ENCODE results near the gene ACAD10. TPM values are rescaled to one million over a fixed set of nuclear protein-coding genes. Genes with fewer than 3 reads are reported as not detected.

The ACAD10 gene
- total RNA-seq, 1 experiment from 2014 or later: 25.3 TPM

- RAD21 ChIA-PET (ENCODE audit: low non-redundant PET in 1 of 2, low total read pairs in 2 of 2, uncharacterized antibody in 2 of 2, unreplicated experiment in 2 of 2): interaction anchor here in 1 of 2 experiments (0.6 kb wide), 1 partner anchor 622 kb away, joined by 3 read pairs; no protein-coding TSS in a partner anchor
- 0 out of 2 replicates have a peak, but pooled peaks have one; percentile 49 for ATAC-seq
- no peaks in the 10 kb centered on the region for H3K79me2 ChIP-seq (ENCODE audit: insufficient read depth, low read length)
- no peak for DNase-seq (ENCODE audit: low read depth, low spot score)
- no peaks in the 10 kb centered on the region for H3K9me2 ChIP-seq (ENCODE audit: insufficient read depth)
- CTCF ChIA-PET: no interaction called here
- no TSS peak for BruUV-seq (replicated peaks)
- peaks cover 0 to 3% of the 10 kb centered on the region in 2 experiments; a peak in 1 of 4 replicates for H3K36me3 ChIP-seq (ENCODE audit: control insufficient read depth in 1 of 2, insufficient read depth in 2 of 2, low read length in 2 of 2)
- no peak overlapping the region for H3K9ac ChIP-seq (ENCODE audit: low read length)
- no peaks in the 10 kb centered on the region for H3K27me3 ChIP-seq (ENCODE audit: insufficient read depth, low read length)
- H3K27ac ChIP-seq (ENCODE audit: low read depth, low read length): no peak overlapping the region
- no peaks in the 10 kb centered on the region for H4K20me1 ChIP-seq (ENCODE audit: insufficient read depth)
- TF ChIP-seq CTCF (IDR thresholded peaks at IDR 0.05 in 2 of 3, conservative IDR thresholded peaks at IDR 0.05 in 1 of 3; ENCODE audit: borderline replicate concordance in 1 of 3, insufficient read depth in 1 of 3, low read depth in 2 of 3, low read length in 2 of 3): peak in 1 of 3 experiments; percentile 15; a peak in 1 of 6 replicates
- no peak for TF ChIP-seq EGR1 (IDR thresholded peaks at IDR 0.05; ENCODE audit: low read depth)
- intact Hi-C loops (cut with micrococcal nuclease): no loop called here
- H3K4me3 ChIP-seq (replicated peaks in 1 of 2; ENCODE audit: low read depth in 1 of 2, low read length in 2 of 2): no peak overlapping the region
- POLR2A ChIA-PET: no interaction called here
- no peak overlapping the region for H2AFZ ChIP-seq (ENCODE audit: low read depth, low read length, poor library complexity, severe bottlenecking)
- H3K9me3 ChIP-seq (ENCODE audit: control insufficient read depth in 1 of 2, insufficient read depth in 1 of 2, low read depth in 1 of 2, low read length in 2 of 2): no peaks in the 10 kb centered on the region
- no peak overlapping the region for H3K4me2 ChIP-seq (ENCODE audit: low read length)
- peaks cover 0 to 11% of the 10 kb centered on the region in 2 experiments; a peak in 2 of 4 replicates for H3K4me1 ChIP-seq (ENCODE audit: control insufficient read depth in 1 of 2, insufficient read depth in 2 of 2, low read length in 2 of 2)
These were observed 102.4 kb downstream of the ACAD10 start for GRCh38 chr12:111788178-111788654.

- Histone ChIP-seq H2AFZ (ENCODE audit: low read depth, low read length, poor library complexity, severe bottlenecking) (no peak overlapping the region), H3K9me3 (ENCODE audit: control insufficient read depth in 1 of 2, insufficient read depth in 1 of 2, low read depth in 1 of 2, low read length in 2 of 2) (no peaks in the 10 kb centered on the region), H3K4me3 (replicated peaks in 1 of 2; ENCODE audit: low read depth in 1 of 2, low read length in 2 of 2) (no peak overlapping the region), H3K9ac (ENCODE audit: low read length) (no peak overlapping the region), H3K79me2 (ENCODE audit: insufficient read depth, low read length) (no peaks in the 10 kb centered on the region), H3K4me1 (ENCODE audit: control insufficient read depth in 1 of 2, insufficient read depth in 2 of 2, low read length in 2 of 2) (peaks cover 0 to 11% of the 10 kb centered on the region in 2 experiments; a peak in 2 of 4 replicates), H3K4me2 (ENCODE audit: low read length) (no peak overlapping the region), H3K27ac (ENCODE audit: low read depth, low read length) (no peak overlapping the region), H3K9me2 (ENCODE audit: insufficient read depth) (no peaks in the 10 kb centered on the region), H3K36me3 (ENCODE audit: control insufficient read depth in 1 of 2, insufficient read depth in 2 of 2, low read length in 2 of 2) (peaks cover 0 to 3% of the 10 kb centered on the region in 2 experiments; a peak in 1 of 4 replicates), H4K20me1 (ENCODE audit: insufficient read depth) (no peaks in the 10 kb centered on the region), H3K27me3 (ENCODE audit: insufficient read depth, low read length) (no peaks in the 10 kb centered on the region)
- ATAC-seq (no peak), DNase-seq (ENCODE audit: low read depth, low spot score) (no peak)
- ChIA-PET CTCF (no interaction called here), RAD21 (ENCODE audit: low non-redundant PET in 1 of 2, low total read pairs in 2 of 2, uncharacterized antibody in 2 of 2, unreplicated experiment in 2 of 2) (no interaction called here), POLR2A (no interaction called here)
- intact Hi-C loops (cut with micrococcal nuclease): no loop called here
- BruUV-seq (replicated peaks): no TSS peak
- TF ChIP-seq ZNF274 (IDR thresholded peaks at IDR 0.05; ENCODE audit: low read depth, low read length): no peak
- TF ChIP-seq ELF1 (IDR thresholded peaks at IDR 0.05; ENCODE audit: borderline replicate concordance, low read depth): no peak
- no peak for TF ChIP-seq EZH2 (IDR thresholded peaks at IDR 0.05)
- TF ChIP-seq ZFX (IDR thresholded peaks at IDR 0.05): no peak
- TF ChIP-seq SIN3A (IDR thresholded peaks at IDR 0.05; ENCODE audit: low read depth): no peak
- TF ChIP-seq CBX3 (IDR thresholded peaks at IDR 0.05; ENCODE audit: low read depth): no peak
- TF ChIP-seq FOSL1 (IDR thresholded peaks at IDR 0.05; ENCODE audit: low read depth): no peak
- no peak for TF ChIP-seq SP1 (IDR thresholded peaks at IDR 0.05; ENCODE audit: low read depth)
- TF ChIP-seq CEBPB (IDR thresholded peaks at IDR 0.05; ENCODE audit: low read depth): no peak
- TF ChIP-seq CTCF (IDR thresholded peaks at IDR 0.05 in 2 of 3, conservative IDR thresholded peaks at IDR 0.05 in 1 of 3; ENCODE audit: borderline replicate concordance in 1 of 3, insufficient read depth in 1 of 3, low read depth in 2 of 3, low read length in 2 of 3): no peak
- TF ChIP-seq SRF (IDR thresholded peaks at IDR 0.05; ENCODE audit: low read depth): no peak
- no peak for TF ChIP-seq TCF7L2 (IDR thresholded peaks at IDR 0.05; ENCODE audit: borderline replicate concordance, extremely low read depth, insufficient read depth, insufficient read length)
These were observed 103.9 kb downstream of the ACAD10 start for GRCh38 chr12:111789779-111790178.

Measured in HCT116 (cell line).